GM23338 (cell line): ENCODE measurements around the gene DIP2C. TPM values are rescaled to one million over a fixed set of nuclear protein-coding genes. Genes with fewer than 3 reads are reported as not detected.

Source experiments
- ATAC-seq: fragments of 200-7000 bp; cut with Tn5 transposase; 3 replicates; pipeline ENCODE4 v1.9.1; 2020
- DNase-seq: peaks from one replicate; pipeline ENCODE4 v3.0.0-alpha.2; 2015; ENCODE audit warnings: low spot score
- H2AFZ ChIP-seq: fragments of 200-600 bp; sonication (generic); 2 replicates; pipeline ENCODE4 v1.8.0; 2016; ENCODE audit warnings: antibody characterized with exemption, mild to moderate bottlenecking, moderate library complexity
- H3F3A ChIP-seq: fragments of 200-600 bp; sonication (generic); replicated peaks from 2 replicates; pipeline ENCODE4 v1.8.0; 2017; ENCODE audit warnings: antibody characterized with exemption, mixed run types, low read depth
- H3K27ac ChIP-seq: fragments of 200-600 bp; sonication (generic); 2 replicates; pipeline ENCODE4 v1.6.1; 2016; ENCODE audit warnings: low read depth
- H3K27me3 ChIP-seq: fragments of 200-600 bp; sonication (generic); 2 replicates; pipeline ENCODE4 v1.8.0; 2016; ENCODE audit warnings: mild to moderate bottlenecking, mixed run types, moderate library complexity; ENCODE audit not compliant: insufficient read depth
- H3K36me3 ChIP-seq: fragments of 200-600 bp; sonication (generic); 2 replicates; pipeline ENCODE4 v1.8.0; 2016; ENCODE audit warnings: mild to moderate bottlenecking; ENCODE audit not compliant: insufficient read depth
- H3K4me1 ChIP-seq: fragments of 200-600 bp; sonication (generic); 2 replicates; pipeline ENCODE4 v1.8.0; 2016; ENCODE audit warnings: mild to moderate bottlenecking, moderate library complexity; ENCODE audit not compliant: insufficient read depth
- H3K4me2 ChIP-seq: fragments of 200-600 bp; sonication (generic); 2 replicates; pipeline ENCODE4 v1.7.1; 2017; ENCODE audit warnings: mixed run types
- H3K4me3 ChIP-seq: fragments of 200-600 bp; sonication (generic); 2 replicates; pipeline ENCODE4 v1.6.1; 2016; ENCODE audit warnings: mixed run types
- H3K79me2 ChIP-seq: fragments of 200-600 bp; sonication (generic); replicated peaks from 2 replicates; pipeline ENCODE4 v1.8.0; 2017; ENCODE audit warnings: mild to moderate bottlenecking; ENCODE audit not compliant: insufficient read depth
- H3K9me2 ChIP-seq: fragments of 200-600 bp; sonication (generic); 2 replicates; pipeline ENCODE4 v1.8.0; 2017; ENCODE audit not compliant: insufficient read depth
- H4K20me1 ChIP-seq: fragments of 200-600 bp; sonication (generic); replicated peaks from 2 replicates; pipeline ENCODE4 v1.8.0; 2017; ENCODE audit warnings: mild to moderate bottlenecking; ENCODE audit not compliant: insufficient read depth
- H3K27ac Mint-ChIP-seq: 2 replicates; pipeline ENCODE4 v1.8.0; 2020; ENCODE audit warnings: inconsistent platforms, mild to moderate bottlenecking, moderate library complexity, mixed read lengths
- H3K27me3 Mint-ChIP-seq: 3 replicates; pipeline ENCODE4 v1.8.0; 2022; ENCODE audit warnings: low read depth, mild to moderate bottlenecking, moderate library complexity, mixed read lengths, inconsistent platforms; ENCODE audit not compliant: insufficient read depth, poor library complexity
- H3K36me3 Mint-ChIP-seq: 3 replicates; pipeline ENCODE4 v1.8.0; 2021; ENCODE audit warnings: low read depth, mild to moderate bottlenecking, inconsistent platforms, moderate library complexity, mixed read lengths
- H3K4me1 Mint-ChIP-seq: 3 replicates; pipeline ENCODE4 v1.8.0; 2020; ENCODE audit warnings: mild to moderate bottlenecking, inconsistent platforms, mixed read lengths
- H3K4me3 Mint-ChIP-seq: 3 replicates; pipeline ENCODE4 v1.8.0; 2021; ENCODE audit warnings: moderate library complexity, mild to moderate bottlenecking, inconsistent platforms, mixed read lengths
- H3K9me3 Mint-ChIP-seq: 3 replicates; pipeline ENCODE4 v1.8.0; 2020; ENCODE audit warnings: moderate library complexity, mild to moderate bottlenecking, inconsistent platforms, mixed read lengths
- CREB1 ChIP-seq: fragments of 250-450 bp; sonication (Bioruptor Pico); IDR thresholded peaks from 2 replicates; pipeline ENCODE4 v1.5.0; 2020; ENCODE audit warnings: low read depth, mild to moderate bottlenecking, moderate library complexity
- EZH2 ChIP-seq: fragments of 200-600 bp; sonication (generic); IDR thresholded peaks from one replicate; pipeline ENCODE4 v1.8.0; 2017; ENCODE audit warnings: antibody characterized with exemption, mild to moderate bottlenecking, low read depth; ENCODE audit not compliant: unreplicated experiment
- EZH2phosphoT487 ChIP-seq: fragments of 200-600 bp; sonication (generic); IDR thresholded peaks from one replicate; pipeline ENCODE4 v1.8.1; 2018; ENCODE audit warnings: antibody characterized with exemption; ENCODE audit not compliant: unreplicated experiment
- JUNB ChIP-seq: IDR thresholded peaks from one replicate; pipeline ENCODE4 v1.6.1; 2016; ENCODE audit warnings: antibody characterized with exemption; ENCODE audit not compliant: unreplicated experiment
- NANOG ChIP-seq: IDR thresholded peaks from 2 replicates; pipeline ENCODE4 v1.6.1; 2016; ENCODE audit warnings: antibody characterized with exemption, borderline replicate concordance
- ZNF114 ChIP-seq: fragments of 250-450 bp; sonication (Bioruptor Pico); IDR thresholded peaks from 2 replicates; pipeline ENCODE4 v1.5.0; 2020; ENCODE audit warnings: mild to moderate bottlenecking, moderate library complexity
- ZNF462 ChIP-seq: fragments of 250-450 bp; sonication (Bioruptor Pico); IDR thresholded peaks from 2 replicates; pipeline ENCODE4 v1.5.0; 2020; ENCODE audit warnings: mild to moderate bottlenecking, moderate library complexity
- polyA plus RNA-seq: library from polyadenylated mRNA; unstranded; fragments of >200 nt; fragmentation: Nextera tagmentation; extraction: Ambion mirVana; gene quantifications from 2 replicates; pipeline ENCODE4 v1.2.1, GENCODE V29; 2016
- total RNA-seq: library from RNA; depleted of rRNA; stranded (reverse); fragments of >200 nt; shearing (Covaris generic); gene quantifications from 2 replicates; pipeline ENCODE4 v1.2.3, GENCODE V29; 2014
- TF ChIP-seq, protein P1 (sequence below), 2 experiments: fragments of 200-600 bp in 1 of 2; sonication (generic) in 1 of 2; conservative IDR thresholded peaks; 2 replicates each; pipeline versions ENCODE4 v1.5.1 to v1.6.1; 2016 to 2017; ENCODE audit warnings: antibody characterized with exemption in 2 of 2, low read depth in 2 of 2, mild to moderate bottlenecking in 2 of 2, moderate library complexity in 1 of 2

The DIP2C gene
- total and polyA plus RNA-seq, 2 experiments from 2014 or later, result 5.1 to 7.7 TPM

DNA sequence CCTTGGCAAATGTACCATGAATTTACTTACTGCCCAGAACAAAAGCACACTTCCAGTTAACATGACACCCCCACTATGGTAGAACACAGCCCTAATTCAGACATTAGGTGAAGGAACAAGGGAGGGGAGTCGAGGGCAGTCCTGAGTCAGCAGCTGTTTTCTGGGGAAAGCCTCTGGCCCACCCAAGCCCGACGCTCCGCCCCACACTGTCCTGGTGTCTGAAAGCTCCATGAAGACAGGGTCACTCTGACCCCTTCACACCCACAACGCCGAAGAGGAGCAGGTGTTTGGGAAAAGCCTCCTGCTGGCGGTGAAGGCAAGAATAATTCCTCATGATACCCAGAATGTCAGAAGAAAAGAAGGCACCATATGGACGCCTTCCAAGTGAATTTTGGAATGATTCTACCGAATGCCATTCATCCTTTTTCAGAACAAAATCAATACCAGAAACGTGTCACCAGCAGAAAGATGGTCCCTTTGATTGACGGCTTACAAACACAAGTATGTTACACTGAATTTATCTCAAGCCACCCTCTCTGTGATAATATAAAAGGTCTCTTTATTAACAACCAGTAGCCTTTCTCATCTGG lies 172.1 kb downstream of the DIP2C start (continued):
- TF ChIP-seq ZNF462 (no peak), ZNF114 (no peak), EZH2 (no peak)

DNA sequence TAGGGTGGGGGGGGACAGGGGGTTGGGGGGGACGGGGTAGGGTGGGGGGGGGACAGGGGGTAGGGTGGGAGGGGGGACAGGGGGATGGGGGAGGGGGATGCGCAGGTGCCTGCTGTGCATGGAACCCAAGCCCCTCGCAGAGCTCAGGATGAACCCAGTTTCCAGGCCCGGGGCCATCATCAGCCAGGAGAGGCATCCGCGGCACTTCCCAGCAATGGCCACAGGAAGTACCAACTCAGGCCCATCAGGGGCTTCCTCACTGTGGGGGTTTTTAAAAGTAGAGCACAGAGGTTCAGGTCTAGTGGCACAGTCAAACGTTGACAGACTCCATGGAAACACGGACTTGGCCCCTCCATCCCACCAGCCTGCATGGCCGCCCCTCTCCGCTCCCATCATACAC lies 172.7 kb downstream of the DIP2C start:
- Histone ChIP-seq H3K36me3 (no peaks in the 10 kb centered on the region), H2AFZ (no peak overlapping the region), H3K4me2 (no peak overlapping the region), H3F3A (no peaks in the 10 kb centered on the region), H3K9me2 (no peaks in the 10 kb centered on the region), H4K20me1 (no peaks in the 10 kb centered on the region; the same call in 1 of the 2 replicates), H3K27ac (no peak overlapping the region), H3K4me1 (no peaks in the 10 kb centered on the region), H3K79me2 (no peaks in the 10 kb centered on the region), H3K27me3 (no peaks in the 10 kb centered on the region), H3K4me3 (no peak overlapping the region)
- Mint-ChIP-seq H3K27me3 (peaks cover 5% of the 10 kb centered on the region), H3K4me1 (peaks cover 17% of the 10 kb centered on the region), H3K27ac (no peak overlapping the region), H3K36me3 (no peaks in the 10 kb centered on the region; the same call in 2 of the 3 replicates), H3K4me3 (no peak overlapping the region), H3K9me3 (peaks cover 5% of the 10 kb centered on the region; the same call in 1 of the 3 replicates)
- ATAC-seq (no peak), DNase-seq (no peak)
- TF ChIP-seq EZH2phosphoT487 (no peak), CREB1 (CRISPR knock-in tag) (no peak), JUNB (no peak), NANOG (no peak), ZNF114 (no peak), ZNF462 (no peak)
- TF ChIP-seq, protein P1, sequence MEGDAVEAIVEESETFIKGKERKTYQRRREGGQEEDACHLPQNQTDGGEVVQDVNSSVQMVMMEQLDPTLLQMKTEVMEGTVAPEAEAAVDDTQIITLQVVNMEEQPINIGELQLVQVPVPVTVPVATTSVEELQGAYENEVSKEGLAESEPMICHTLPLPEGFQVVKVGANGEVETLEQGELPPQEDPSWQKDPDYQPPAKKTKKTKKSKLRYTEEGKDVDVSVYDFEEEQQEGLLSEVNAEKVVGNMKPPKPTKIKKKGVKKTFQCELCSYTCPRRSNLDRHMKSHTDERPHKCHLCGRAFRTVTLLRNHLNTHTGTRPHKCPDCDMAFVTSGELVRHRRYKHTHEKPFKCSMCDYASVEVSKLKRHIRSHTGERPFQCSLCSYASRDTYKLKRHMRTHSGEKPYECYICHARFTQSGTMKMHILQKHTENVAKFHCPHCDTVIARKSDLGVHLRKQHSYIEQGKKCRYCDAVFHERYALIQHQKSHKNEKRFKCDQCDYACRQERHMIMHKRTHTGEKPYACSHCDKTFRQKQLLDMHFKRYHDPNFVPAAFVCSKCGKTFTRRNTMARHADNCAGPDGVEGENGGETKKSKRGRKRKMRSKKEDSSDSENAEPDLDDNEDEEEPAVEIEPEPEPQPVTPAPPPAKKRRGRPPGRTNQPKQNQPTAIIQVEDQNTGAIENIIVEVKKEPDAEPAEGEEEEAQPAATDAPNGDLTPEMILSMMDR (conservative IDR thresholded peaks at IDR 0.05; ENCODE audit: low read depth in 2 of 2), result no peak
